Thyroid gland (tissue), 4 donors: ENCODE data around the gene MARK4. TPM values are rescaled to one million over a fixed set of nuclear protein-coding genes. Genes with fewer than 3 reads are reported as not detected.
"Not testable (repeated sequence)": the region's sequence is repeated elsewhere in the genome, so short reads cannot be mapped to it uniquely, and the experiment has no call there.

Experiments
- DNase-seq, 2 donors: peaks; one replicate each; pipeline ENCODE4 v3.0.0-alpha.2; 2019
- H3K27ac ChIP-seq, 3 donors: fragments of 200-600 bp; sonication (generic); 1 replicate in 2 of 3; 2 replicates in 1 of 3; pipeline ENCODE4 v1.5.1; 2016 to 2019; ENCODE audit warnings: mild to moderate bottlenecking in 1 of 3, moderate library complexity in 1 of 3
- H3K27me3 ChIP-seq: fragments of 200-600 bp; sonication (generic); one replicate; pipeline ENCODE4 v1.5.1; 2019
- H3K36me3 ChIP-seq, 2 donors: fragments of 200-600 bp; sonication (generic); one replicate each; pipeline ENCODE4 v1.5.1; 2016 to 2019
- H3K4me1 ChIP-seq, 2 donors: fragments of 200-600 bp; sonication (generic); one replicate each; pipeline ENCODE4 v1.5.1; 2017 to 2019
- H3K4me3 ChIP-seq, 3 donors: fragments of 200-600 bp; sonication (generic); replicated peaks in 1 of 3; 1 replicate in 2 of 3; 2 replicates in 1 of 3; pipeline ENCODE4 v1.5.1; 2016; ENCODE audit warnings: mild to moderate bottlenecking in 1 of 3
- H3K9me3 ChIP-seq: fragments of 200-600 bp; sonication (generic); one replicate; pipeline ENCODE4 v1.5.1; 2017
- POLR2A ChIP-seq, 2 donors: fragments of 450-650 bp; IDR thresholded peaks; one replicate each; pipeline ENCODE4 v1.6.1; 2017; ENCODE audit warnings: antibody characterized with exemption in 2 of 2, mild to moderate bottlenecking in 2 of 2, moderate library complexity in 1 of 2
- WGBS, 2 donors: methylation state at CpG; one replicate each; pipeline ENCODE4 v1.1.5; 2017; 5-methylcytosine and 5-hydroxymethylcytosine counted together
- intact Hi-C: fragments of 100-400 bp; cut with DNase I; formaldehyde crosslinking; loops from one replicate; pipeline ENCODE4 v1.15.1; 2023
- total RNA-seq, 4 donors: library from RNA; depleted of rRNA; stranded (reverse); fragments of >200 nt; gene quantifications; one replicate each; pipeline ENCODE4 v1.2.3, GENCODE V29; 2016
- TF ChIP-seq, protein P1 (sequence below), 6 experiments: fragments of 200-600 bp in 3 of 6; fragments of 450-650 bp in 3 of 6; sonication (generic) in 3 of 6; IDR thresholded peaks; one replicate each; pipeline ENCODE4 v1.5.1; 2016 to 2019; ENCODE audit warnings: antibody characterized with exemption in 6 of 6, mild to moderate bottlenecking in 2 of 6, inconsistent platforms in 1 of 6, moderate library complexity in 1 of 6

Gene MARK4
- total RNA-seq, 4 donors from 2014 or later, result 18.5 to 25.1 (median 22.1) TPM

DNA sequence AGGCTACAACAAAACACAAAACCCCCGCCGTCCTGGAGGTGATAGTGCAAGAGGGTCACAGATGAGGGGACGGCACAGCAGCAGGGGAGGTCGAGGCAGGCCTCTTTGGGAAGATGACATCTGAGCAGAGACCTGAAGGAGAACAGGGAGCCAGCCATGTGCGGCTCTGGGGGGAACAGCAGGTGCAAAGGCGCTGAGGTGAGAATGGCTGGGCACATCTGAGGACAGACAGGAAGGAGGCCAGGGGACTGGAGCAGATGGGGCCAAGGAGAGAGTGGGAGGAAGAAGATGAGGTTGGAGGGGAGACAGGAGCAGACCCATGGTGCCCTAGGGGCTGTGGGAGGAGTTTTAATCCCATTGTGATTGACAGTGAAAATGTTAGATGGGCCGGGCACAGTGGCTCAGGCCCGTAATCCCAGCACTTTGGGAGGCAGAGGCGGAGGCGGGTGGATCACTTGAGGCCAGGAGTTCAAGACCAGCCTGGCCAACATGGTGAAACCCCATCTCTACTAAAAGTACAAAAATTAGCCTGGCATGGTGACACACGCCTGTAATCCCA lies 73.4 kb downstream of the MARK4 start:
- H3K4me3 ChIP-seq, result no peak overlapping the region
- H3K36me3 ChIP-seq, result no peaks in the 10 kb centered on the region
- intact Hi-C loops, result no loop called here
- no peaks in the 10 kb centered on the region for H3K27me3 ChIP-seq
- H3K27ac ChIP-seq, result no peak overlapping the region
- DNase-seq, result no peak
- no peak for TF ChIP-seq POLR2A (IDR thresholded peaks at IDR 0.05)
- TF ChIP-seq, protein P1, sequence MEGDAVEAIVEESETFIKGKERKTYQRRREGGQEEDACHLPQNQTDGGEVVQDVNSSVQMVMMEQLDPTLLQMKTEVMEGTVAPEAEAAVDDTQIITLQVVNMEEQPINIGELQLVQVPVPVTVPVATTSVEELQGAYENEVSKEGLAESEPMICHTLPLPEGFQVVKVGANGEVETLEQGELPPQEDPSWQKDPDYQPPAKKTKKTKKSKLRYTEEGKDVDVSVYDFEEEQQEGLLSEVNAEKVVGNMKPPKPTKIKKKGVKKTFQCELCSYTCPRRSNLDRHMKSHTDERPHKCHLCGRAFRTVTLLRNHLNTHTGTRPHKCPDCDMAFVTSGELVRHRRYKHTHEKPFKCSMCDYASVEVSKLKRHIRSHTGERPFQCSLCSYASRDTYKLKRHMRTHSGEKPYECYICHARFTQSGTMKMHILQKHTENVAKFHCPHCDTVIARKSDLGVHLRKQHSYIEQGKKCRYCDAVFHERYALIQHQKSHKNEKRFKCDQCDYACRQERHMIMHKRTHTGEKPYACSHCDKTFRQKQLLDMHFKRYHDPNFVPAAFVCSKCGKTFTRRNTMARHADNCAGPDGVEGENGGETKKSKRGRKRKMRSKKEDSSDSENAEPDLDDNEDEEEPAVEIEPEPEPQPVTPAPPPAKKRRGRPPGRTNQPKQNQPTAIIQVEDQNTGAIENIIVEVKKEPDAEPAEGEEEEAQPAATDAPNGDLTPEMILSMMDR (IDR thresholded peaks at IDR 0.05), result no peak
- WGBS, 2 donors, result 67 to 78% methylated on average over 11 of the region's 11 CpGs
- peaks cover 0 to 6% of the 10 kb centered on the region in 2 donors for H3K4me1 ChIP-seq
- H3K9me3 ChIP-seq, result no peaks in the 10 kb centered on the region

DNA sequence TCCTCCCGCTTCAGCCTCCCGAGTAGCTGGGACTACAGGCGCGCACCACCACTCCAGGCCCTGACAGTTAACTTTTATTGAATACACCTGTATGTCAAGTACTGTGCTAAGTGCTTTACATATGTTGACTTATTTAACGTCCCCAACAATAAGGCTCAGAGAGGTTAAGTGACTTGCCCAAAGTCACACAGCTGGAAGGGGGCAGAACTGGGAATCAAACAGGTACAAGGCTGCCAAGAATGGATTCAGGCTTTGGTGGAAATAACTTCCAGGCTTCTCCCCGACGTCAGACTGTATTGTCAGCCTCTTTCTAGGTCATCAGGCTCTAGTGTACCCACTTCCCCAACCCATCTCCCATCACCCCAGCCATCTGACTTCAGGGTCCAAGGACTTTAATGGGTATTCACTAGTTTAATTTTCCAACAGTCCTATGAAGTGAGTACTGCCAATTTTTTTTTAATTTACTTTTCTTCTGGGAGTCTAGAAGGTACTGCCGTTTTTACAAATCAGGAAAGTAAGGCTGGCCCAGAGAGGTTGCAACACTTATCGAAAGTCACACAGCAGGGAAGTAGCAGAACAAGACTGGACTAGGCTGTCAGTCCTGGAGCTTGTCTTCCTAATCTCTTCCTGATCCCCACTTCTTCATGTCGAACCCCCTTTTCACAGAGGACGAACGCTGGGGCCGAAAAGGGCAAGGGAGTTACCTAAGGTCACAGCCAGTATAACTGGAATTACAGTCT lies 76.5 kb downstream of the MARK4 start:
- DNase-seq, result no peak
- Histone ChIP-seq H3K36me3 (no peaks in the 10 kb centered on the region), H3K4me1 (peaks cover 0 to 6% of the 10 kb centered on the region in 2 donors), H3K4me3 (no peak overlapping the region), H3K27me3 (no peaks in the 10 kb centered on the region), H3K27ac (no peak overlapping the region), H3K9me3 (no peaks in the 10 kb centered on the region)
- TF ChIP-seq, protein P1 (IDR thresholded peaks at IDR 0.05), result no peak
- no peak for TF ChIP-seq POLR2A (IDR thresholded peaks at IDR 0.05)
- 78 to 82% methylated on average over 13 of the region's 13 CpGs for WGBS, 2 donors
- intact Hi-C loops, result no loop called here

DNA sequence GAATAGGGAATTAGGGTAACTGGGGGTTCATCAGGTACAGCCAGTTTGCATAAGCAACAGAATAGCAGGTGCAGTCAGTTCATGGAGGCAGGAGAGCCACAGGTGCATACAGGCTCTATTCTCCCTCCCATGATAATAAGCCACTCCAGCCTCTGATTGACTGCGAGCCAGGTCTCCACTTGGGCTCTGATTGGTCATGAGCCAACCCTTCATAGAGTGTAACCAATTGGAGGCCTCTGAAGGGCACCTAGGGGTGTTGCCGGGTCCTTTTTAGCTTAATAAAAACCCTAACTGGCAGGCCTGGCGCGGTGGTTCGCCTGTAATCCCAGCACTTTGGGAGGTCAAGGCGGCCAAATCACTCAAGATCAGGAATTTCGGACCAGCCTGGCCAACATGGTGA lies 80.3 kb downstream of the MARK4 start:
- no peak overlapping the region for H3K4me3 ChIP-seq
- H3K27me3 ChIP-seq, result no peaks in the 10 kb centered on the region
- H3K27ac ChIP-seq, result no peak overlapping the region
- no peaks in the 10 kb centered on the region for H3K9me3 ChIP-seq
- WGBS, 2 donors, result 73 to 81% methylated on average over 6 to 7 of the region's 7 CpGs
- TF ChIP-seq POLR2A (IDR thresholded peaks at IDR 0.05), result no peak
- TF ChIP-seq, protein P1 (IDR thresholded peaks at IDR 0.05), result no peak
- DNase-seq, result no peak
- intact Hi-C loops, result no loop called here
- no peaks in the 10 kb centered on the region for H3K36me3 ChIP-seq
- H3K4me1 ChIP-seq, result no peaks in the 10 kb centered on the region

DNA sequence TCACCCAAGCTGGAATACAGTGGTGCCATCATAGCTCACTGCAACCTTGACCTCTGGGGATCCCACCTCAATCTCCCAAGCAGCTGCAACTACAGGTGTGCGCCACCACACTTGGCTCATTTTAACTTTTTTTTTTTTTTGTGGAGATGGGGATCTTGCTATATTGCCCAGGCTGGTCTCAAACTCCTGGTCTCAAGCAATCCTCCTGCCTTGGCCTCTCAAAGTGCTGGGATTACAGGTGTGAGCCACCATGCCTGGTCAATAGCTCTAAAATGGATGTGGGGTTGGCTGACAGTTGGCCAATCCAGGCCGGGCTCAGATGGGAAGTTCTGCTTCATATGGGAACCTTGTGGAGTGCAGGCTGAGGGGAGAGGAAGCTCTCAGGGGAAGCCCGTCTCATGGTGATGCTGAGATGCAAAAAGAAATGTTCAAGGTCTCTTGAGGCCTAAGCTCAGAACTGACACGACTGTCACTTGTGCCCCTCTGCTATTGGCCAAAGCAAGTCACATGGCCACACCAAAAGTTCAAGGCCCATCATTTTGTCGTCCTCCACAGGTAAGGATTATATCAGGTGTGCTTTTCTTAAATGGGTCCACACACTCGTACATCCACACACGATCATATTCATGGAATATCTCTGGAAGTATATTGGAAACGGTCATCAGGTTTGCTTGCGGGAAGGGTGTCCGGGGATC lies 82.7 kb downstream of the MARK4 start:
- intact Hi-C loops, result no loop called here

DNA sequence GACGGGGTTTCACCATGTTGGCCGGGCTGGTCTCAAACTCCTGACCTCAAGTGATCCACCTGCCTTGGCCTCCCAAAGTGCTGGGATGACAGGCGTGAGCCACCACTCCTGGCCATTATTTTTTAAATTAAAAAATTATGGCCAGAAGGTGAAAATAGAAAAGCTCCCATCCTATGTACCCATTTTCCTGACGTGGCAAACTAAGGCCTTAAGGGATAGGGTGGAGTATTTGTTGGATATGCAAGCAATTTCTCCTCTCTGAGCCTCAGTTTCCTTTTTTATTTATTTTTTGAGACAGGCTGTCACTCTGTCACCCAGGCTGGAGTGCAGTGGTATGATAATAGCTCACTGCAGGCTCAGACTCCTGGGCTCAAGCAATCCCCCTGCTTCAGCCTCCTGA lies 83.8 kb downstream of the MARK4 start:
- H3K4me1 ChIP-seq, H3K36me3 ChIP-seq, H3K9me3 ChIP-seq, H3K27me3 ChIP-seq, H3K27ac ChIP-seq, intact Hi-C loops, H3K4me3 ChIP-seq, DNase-seq: not testable (repeated sequence)
- 92 to 95% methylated on average over 4 of the region's 4 CpGs for WGBS, 2 donors

More for the DNA sequence above, 82.7 kb downstream of the MARK4 start:
- 83 to 84% methylated on average over 10 of the region's 10 CpGs for WGBS, 2 donors
- Histone ChIP-seq H3K4me3 (no peak overlapping the region), H3K9me3 (no peaks in the 10 kb centered on the region), H3K27me3 (no peaks in the 10 kb centered on the region), H3K36me3 (no peaks in the 10 kb centered on the region), H3K4me1 (no peaks in the 10 kb centered on the region), H3K27ac (no peak overlapping the region)
- TF ChIP-seq, protein P1 (IDR thresholded peaks at IDR 0.05), result no peak
- TF ChIP-seq POLR2A (IDR thresholded peaks at IDR 0.05), result no peak
- DNase-seq, result no peak
